Neural cell (in vitro differentiated cells): Measurements from ENCODE around the gene AGBL5.

Experiments
- CTCF ChIP-seq: fragments of 450-650 bp; IDR thresholded peaks from 2 replicates; pipeline ENCODE4 v1.5.1; 2014; ENCODE audit warnings: antibody characterized with exemption, mild to moderate bottlenecking, moderate library complexity; ENCODE audit not compliant: poor library complexity, severe bottlenecking
- EP300 ChIP-seq: fragments of 450-650 bp; conservative IDR thresholded peaks from 2 replicates; pipeline ENCODE4 v1.6.1; 2014; ENCODE audit warnings: antibody characterized with exemption, mild to moderate bottlenecking, moderate library complexity; ENCODE audit not compliant: poor library complexity, severe bottlenecking
- EZH2 ChIP-seq: fragments of 200-600, 300-800 bp; shearing (Covaris generic), sonication (generic); IDR thresholded peaks from 2 replicates; pipeline ENCODE4 v1.6.1; 2014; ENCODE audit warnings: antibody characterized with exemption, low read length, borderline replicate concordance, mild to moderate bottlenecking; ENCODE audit not compliant: insufficient read depth, poor library complexity, severe bottlenecking
- MXI1 ChIP-seq: fragments of 450-650 bp; conservative IDR thresholded peaks from 2 replicates; pipeline ENCODE4 v1.6.1; 2014; ENCODE audit warnings: antibody characterized with exemption, mild to moderate bottlenecking; ENCODE audit not compliant: poor library complexity, severe bottlenecking
- POLR2AphosphoS5 ChIP-seq: IDR thresholded peaks from 2 replicates; pipeline ENCODE4 v1.6.1; 2012

GRCh38 chr2:27039426-27039825 is 12.0 kb upstream of the AGBL5 start:
- TF ChIP-seq CTCF (no peak), POLR2AphosphoS5 (no peak), EP300 (no peak), EZH2 (no peak), MXI1 (no peak)
